Central memory CD8-positive, alpha-beta T cell (primary cell): Measurements from ENCODE around the gene PRKCA.
"Not testable (repeated sequence)": the region's sequence is repeated elsewhere in the genome, so short reads cannot be mapped to it uniquely, and the experiment has no call there.

ENCODE experiments used
- ATAC-seq: fragments of 150-1000 bp; cut with Tn5 transposase; replicated peaks from 2 replicates; pipeline ENCODE4 v1.10.0; 2022; ENCODE audit warnings: mild to moderate bottlenecking, moderate FRiP score, moderate number of reproducible peaks; ENCODE audit not compliant: poor library complexity, severe bottlenecking; ENCODE audit errors: extremely low read depth
- DNase-seq, 2 donors: peaks; one replicate each; pipeline ENCODE4 v3.0.0; 2021; ENCODE audit warnings: low spot score in 2 of 2
- H3K27ac Mint-ChIP-seq: one replicate; pipeline ENCODE4 v1.8.0; 2022; ENCODE audit warnings: low read depth, mild to moderate bottlenecking, moderate library complexity, mixed read lengths
- H3K27me3 Mint-ChIP-seq: one replicate; pipeline ENCODE4 v1.8.0; 2022; ENCODE audit warnings: mixed read lengths
- H3K36me3 Mint-ChIP-seq: one replicate; pipeline ENCODE4 v1.8.0; 2022; ENCODE audit warnings: mild to moderate bottlenecking, moderate library complexity, mixed read lengths; ENCODE audit not compliant: insufficient read depth
- H3K4me1 Mint-ChIP-seq: one replicate; pipeline ENCODE4 v1.8.0; 2022; ENCODE audit warnings: mixed read lengths
- H3K4me3 Mint-ChIP-seq: one replicate; pipeline ENCODE4 v1.8.0; 2022; ENCODE audit warnings: mild to moderate bottlenecking, moderate library complexity, mixed read lengths
- H3K9me3 Mint-ChIP-seq: one replicate; pipeline ENCODE4 v1.8.0; 2022; ENCODE audit warnings: mixed read lengths

PRKCA gene

GRCh38 chr17:66273586-66273848 lies 28.9 kb upstream of the PRKCA start:
- Mint-ChIP-seq H3K4me3 (no peak overlapping the region), H3K4me1 (no peaks in the 10 kb centered on the region), H3K9me3 (no peaks in the 10 kb centered on the region), H3K27me3 (peaks cover 21% of the 10 kb centered on the region), H3K36me3 (no peaks in the 10 kb centered on the region), H3K27ac (no peak overlapping the region)
- no peak for ATAC-seq
- no peak for DNase-seq

- ATAC-seq (no peak), DNase-seq (no peak)
- Mint-ChIP-seq H3K27me3 (peaks cover 21% of the 10 kb centered on the region), H3K27ac (no peak overlapping the region), H3K4me1 (no peaks in the 10 kb centered on the region), H3K9me3 (no peaks in the 10 kb centered on the region), H3K36me3 (no peaks in the 10 kb centered on the region), H3K4me3 (no peak overlapping the region)
Observed at GRCh38 chr17:66275651-66276050, 26.8 kb upstream of the PRKCA start.

- H3K9me3 Mint-ChIP-seq: no peaks in the 10 kb centered on the region
- H3K27ac Mint-ChIP-seq: no peak overlapping the region
- H3K4me3 Mint-ChIP-seq: no peak overlapping the region
- H3K4me1 Mint-ChIP-seq: no peaks in the 10 kb centered on the region
- ATAC-seq (no peak), DNase-seq (no peak)
- peaks cover 21% of the 10 kb centered on the region for H3K27me3 Mint-ChIP-seq
- H3K36me3 Mint-ChIP-seq: no peaks in the 10 kb centered on the region
Observed at GRCh38 chr17:66276328-66276937, 26.0 kb upstream of the PRKCA start.

- H3K9me3 Mint-ChIP-seq: no peaks in the 10 kb centered on the region
- H3K27me3 Mint-ChIP-seq: peaks cover 27% of the 10 kb centered on the region
- H3K27ac Mint-ChIP-seq: no peak overlapping the region
- no peaks in the 10 kb centered on the region for H3K36me3 Mint-ChIP-seq
- no peaks in the 10 kb centered on the region for H3K4me1 Mint-ChIP-seq
- H3K4me3 Mint-ChIP-seq: no peak overlapping the region
- ATAC-seq: no peak
- DNase-seq: no peak
Observed at GRCh38 chr17:66277191-66277590, 25.2 kb upstream of the PRKCA start.

GRCh38 chr17:66281661-66282369 lies 20.6 kb upstream of the PRKCA start:
- Mint-ChIP-seq H3K27ac (no peak overlapping the region), H3K4me1 (peaks cover 5% of the 10 kb centered on the region)

GRCh38 chr17:66283296-66283934 lies 19.0 kb upstream of the PRKCA start:
- Mint-ChIP-seq H3K36me3 (no peaks in the 10 kb centered on the region), H3K4me3 (no peak overlapping the region), H3K27ac (no peak overlapping the region), H3K27me3 (peaks cover 50% of the 10 kb centered on the region), H3K4me1 (peaks cover 5% of the 10 kb centered on the region), H3K9me3 (no peaks in the 10 kb centered on the region)
- DNase-seq (no peak), ATAC-seq (no peak)

More at GRCh38 chr17:66281661-66282369, 20.6 kb upstream of the PRKCA start:
- no peaks in the 10 kb centered on the region for H3K36me3 Mint-ChIP-seq
- no peaks in the 10 kb centered on the region for H3K9me3 Mint-ChIP-seq
- ATAC-seq (no peak), DNase-seq (no peak)
- peaks cover 39% of the 10 kb centered on the region for H3K27me3 Mint-ChIP-seq
- no peak overlapping the region for H3K4me3 Mint-ChIP-seq

GRCh38 chr17:66283971-66284370 lies 18.4 kb upstream of the PRKCA start:
- no peak overlapping the region for H3K27ac Mint-ChIP-seq
- ATAC-seq (no peak), DNase-seq (no peak)
- peaks cover 50% of the 10 kb centered on the region for H3K27me3 Mint-ChIP-seq
- peaks cover 5% of the 10 kb centered on the region for H3K4me1 Mint-ChIP-seq
- H3K4me3 Mint-ChIP-seq: no peak overlapping the region
- H3K36me3 Mint-ChIP-seq: no peaks in the 10 kb centered on the region
- H3K9me3 Mint-ChIP-seq: no peaks in the 10 kb centered on the region

GRCh38 chr17:66285149-66285548 lies 17.3 kb upstream of the PRKCA start:
- no peak overlapping the region for H3K4me3 Mint-ChIP-seq
- ATAC-seq (no peak), DNase-seq (no peak)

GRCh38 chr17:66287911-66288310 lies 14.5 kb upstream of the PRKCA start:
- H3K9me3 Mint-ChIP-seq: no peaks in the 10 kb centered on the region
- H3K4me3 Mint-ChIP-seq: no peak overlapping the region
- H3K27ac Mint-ChIP-seq: no peak overlapping the region
- H3K36me3 Mint-ChIP-seq: no peaks in the 10 kb centered on the region
- peaks cover 37% of the 10 kb centered on the region for H3K27me3 Mint-ChIP-seq
- DNase-seq: no peak
- ATAC-seq: no peak
- peaks cover 10% of the 10 kb centered on the region for H3K4me1 Mint-ChIP-seq

More at GRCh38 chr17:66285149-66285548, 17.3 kb upstream of the PRKCA start:
- no peaks in the 10 kb centered on the region for H3K36me3 Mint-ChIP-seq
- H3K27me3 Mint-ChIP-seq: peaks cover 50% of the 10 kb centered on the region
- H3K4me1 Mint-ChIP-seq: peaks cover 8% of the 10 kb centered on the region
- H3K27ac Mint-ChIP-seq: no peak overlapping the region
- no peaks in the 10 kb centered on the region for H3K9me3 Mint-ChIP-seq

- Mint-ChIP-seq H3K4me1 (peaks cover 6% of the 10 kb centered on the region), H3K4me3 (no peak overlapping the region), H3K27ac (no peak overlapping the region), H3K9me3 (no peaks in the 10 kb centered on the region), H3K27me3 (peaks cover 22% of the 10 kb centered on the region), H3K36me3 (no peaks in the 10 kb centered on the region)
- DNase-seq: no peak
- no peak for ATAC-seq
Observed at GRCh38 chr17:66290101-66290722, 12.2 kb upstream of the PRKCA start.

- Mint-ChIP-seq H3K4me3 (no peak overlapping the region), H3K27ac (no peak overlapping the region), H3K4me1 (peaks cover 5% of the 10 kb centered on the region), H3K27me3 (peaks cover 8% of the 10 kb centered on the region), H3K9me3 (no peaks in the 10 kb centered on the region), H3K36me3 (no peaks in the 10 kb centered on the region)
- DNase-seq (no peak), ATAC-seq (no peak)
Observed at GRCh38 chr17:66292353-66292752, 10.1 kb upstream of the PRKCA start.

- Mint-ChIP-seq H3K27ac (no peak overlapping the region), H3K9me3 (no peaks in the 10 kb centered on the region)
- no peak for DNase-seq
Observed at GRCh38 chr17:66296289-66296725, 6.1 kb upstream of the PRKCA start.

GRCh38 chr17:66297443-66297842 lies 5.0 kb upstream of the PRKCA start:
- H3K4me3 Mint-ChIP-seq, DNase-seq, H3K4me1 Mint-ChIP-seq, H3K36me3 Mint-ChIP-seq, H3K9me3 Mint-ChIP-seq, ATAC-seq, H3K27ac Mint-ChIP-seq: not testable (repeated sequence)
- peaks cover 12% of the 10 kb centered on the region for H3K27me3 Mint-ChIP-seq

More at GRCh38 chr17:66296289-66296725, 6.1 kb upstream of the PRKCA start:
- H3K27me3 Mint-ChIP-seq: peaks cover 12% of the 10 kb centered on the region
- peaks cover under 1% of the 10 kb centered on the region for H3K4me1 Mint-ChIP-seq
- no peaks in the 10 kb centered on the region for H3K36me3 Mint-ChIP-seq
- no peak overlapping the region for H3K4me3 Mint-ChIP-seq
- no peak for ATAC-seq
